ENCODE results near the gene ELAVL4.

The ELAVL4 gene

GRCh38 chr1:50108497-50109059 lies at the start of gene ELAVL4:
ELAVL4 (plus strand) TSS chr1:50108920; CDS start chr1:50109190, 270 bp downstream.
- no peak for DNase-seq

- no peak for DNase-seq
These were observed 48.4 kb upstream of the ELAVL4 start for GRCh38 chr1:50060279-50060678.

- DNase-seq: no peak
These were observed 41.9 kb upstream of the ELAVL4 start for GRCh38 chr1:50066806-50067205.

- no peak for DNase-seq
These were observed 33.8 kb upstream of the ELAVL4 start for GRCh38 chr1:50074931-50075330.

GRCh38 chr1:50077273-50077672 lies 31.4 kb upstream of the ELAVL4 start:
- no peak for DNase-seq

GRCh38 chr1:50080904-50081586 lies 27.7 kb upstream of the ELAVL4 start:
- DNase-seq: no peak

- DNase-seq: no peak
These were observed 24.3 kb upstream of the ELAVL4 start for GRCh38 chr1:50084389-50084788.

GRCh38 chr1:50091068-50091467 lies 17.7 kb upstream of the ELAVL4 start:
- no peak for DNase-seq

- DNase-seq: no peak
These were observed 13.0 kb upstream of the ELAVL4 start for GRCh38 chr1:50095716-50096115.

- DNase-seq: no peak
These were observed 11.6 kb upstream of the ELAVL4 start for GRCh38 chr1:50097021-50097679.

GRCh38 chr1:50097791-50098190 lies 10.9 kb upstream of the ELAVL4 start:
- DNase-seq: no peak

- no peak for DNase-seq
These were observed 10.1 kb upstream of the ELAVL4 start for GRCh38 chr1:50098591-50099021.

GRCh38 chr1:50099654-50100053 lies 9.1 kb upstream of the ELAVL4 start:
- DNase-seq: no peak

- DNase-seq: no peak
These were observed 5.1 kb upstream of the ELAVL4 start for GRCh38 chr1:50103615-50104081.

- DNase-seq: no peak
These were observed 3.3 kb upstream of the ELAVL4 start for GRCh38 chr1:50105433-50105832.

- no peak for DNase-seq
These were observed 2.5 kb upstream of the ELAVL4 start for GRCh38 chr1:50106095-50106761.

GRCh38 chr1:50109116-50109515 lies 396 bp downstream of the ELAVL4 start:
- no peak for DNase-seq

- no peak for DNase-seq
These were observed 941 bp downstream of the ELAVL4 start for GRCh38 chr1:50109647-50110075.

- DNase-seq: no peak
These were observed 1.4 kb downstream of the ELAVL4 start for GRCh38 chr1:50110151-50110550.

- DNase-seq: no peak
These were observed 1.9 kb downstream of the ELAVL4 start for GRCh38 chr1:50110656-50111055.

- DNase-seq: no peak
These were observed 2.8 kb downstream of the ELAVL4 start for GRCh38 chr1:50111503-50111902.

- no peak for DNase-seq
These were observed 3.5 kb downstream of the ELAVL4 start for GRCh38 chr1:50112193-50112592.

- DNase-seq: no peak
These were observed 14.4 kb downstream of the ELAVL4 start for GRCh38 chr1:50123071-50123470.
